ENCODE measurements around the gene ACSM5.
"Not testable (repeated sequence)": the region's sequence is repeated elsewhere in the genome, so short reads cannot be mapped to it uniquely, and the experiment has no call there.

ACSM5 gene

GRCh38 chr16:20398603-20399002, 10.7 kb upstream of the ACSM5 start:
- DNase-seq (ENCODE audit: low read depth, low spot score) = no peak

- DNase-seq (ENCODE audit: low read depth, low spot score) = no peak
Observed at GRCh38 chr16:20399185-20399584, 10.1 kb upstream of the ACSM5 start.

- DNase-seq (ENCODE audit: low read depth, low spot score) = no peak
Observed at GRCh38 chr16:20401066-20401465, 8.3 kb upstream of the ACSM5 start.

GRCh38 chr16:20401475-20402016, 7.8 kb upstream of the ACSM5 start:
- DNase-seq (ENCODE audit: low read depth, low spot score) = no peak

GRCh38 chr16:20402651-20403050, 6.7 kb upstream of the ACSM5 start:
- no peak for DNase-seq (ENCODE audit: low read depth, low spot score)

GRCh38 chr16:20404637-20405036, 4.7 kb upstream of the ACSM5 start, which contains the start of gene PDILT:
TSS of gene PDILT (minus strand) at chr16:20404737. CDS start at chr16:20399300, 5,437 bp downstream.
- no peak for DNase-seq (ENCODE audit: low read depth, low spot score)

GRCh38 chr16:20410121-20410723, 888 bp downstream of the ACSM5 start:
- DNase-seq (ENCODE audit: low read depth, low spot score) = no peak

- no peak for DNase-seq (ENCODE audit: low read depth, low spot score)
Observed at GRCh38 chr16:20411055-20411454, 1.7 kb downstream of the ACSM5 start.

GRCh38 chr16:20415541-20415940, 6.2 kb downstream of the ACSM5 start:
- no peak for DNase-seq (ENCODE audit: low read depth, low spot score)

GRCh38 chr16:20419093-20419492, 9.8 kb downstream of the ACSM5 start:
- not testable (repeated sequence) for DNase-seq (ENCODE audit: low read depth, low spot score)

GRCh38 chr16:20421748-20422147, 12.4 kb downstream of the ACSM5 start:
- DNase-seq (ENCODE audit: low read depth, low spot score) = not testable (repeated sequence)

- DNase-seq (ENCODE audit: low read depth, low spot score) = not testable (repeated sequence)
Observed at GRCh38 chr16:20423772-20424128, 14.4 kb downstream of the ACSM5 start.

GRCh38 chr16:20424129-20424866, 15.0 kb downstream of the ACSM5 start:
- DNase-seq (ENCODE audit: low read depth, low spot score) = no peak

GRCh38 chr16:20427401-20427797, 18.1 kb downstream of the ACSM5 start:
- DNase-seq (ENCODE audit: low read depth, low spot score) = not testable (repeated sequence)

GRCh38 chr16:20429499-20429898, 20.2 kb downstream of the ACSM5 start:
- DNase-seq (ENCODE audit: low read depth, low spot score) = not testable (repeated sequence)

GRCh38 chr16:20430480-20430879, 21.1 kb downstream of the ACSM5 start:
- not testable (repeated sequence) for DNase-seq (ENCODE audit: low read depth, low spot score)

- DNase-seq (ENCODE audit: low read depth, low spot score) = no peak
Observed at GRCh38 chr16:20430948-20431347, 21.6 kb downstream of the ACSM5 start.

- not testable (repeated sequence) for DNase-seq (ENCODE audit: low read depth, low spot score)
Observed at GRCh38 chr16:20438950-20439349, 29.6 kb downstream of the ACSM5 start.

- not testable (repeated sequence) for DNase-seq (ENCODE audit: low read depth, low spot score)
Observed at GRCh38 chr16:20439820-20440231, 30.5 kb downstream of the ACSM5 start.

GRCh38 chr16:20440731-20441130, 31.4 kb downstream of the ACSM5 start:
- DNase-seq (ENCODE audit: low read depth, low spot score) = not testable (repeated sequence)

- no peak for DNase-seq (ENCODE audit: low read depth, low spot score)
Observed at GRCh38 chr16:20441191-20441590, 31.9 kb downstream of the ACSM5 start.

- not testable (repeated sequence) for DNase-seq (ENCODE audit: low read depth, low spot score)
Observed at GRCh38 chr16:20441859-20442258, 32.5 kb downstream of the ACSM5 start.

Data from iPS DF 19.7 (cell line).